NCI-H510A treated with DMSO at 0.1 percent for 48 hours (cell line): ENCODE data around the gene UBE2D2.

Experiments used
- DNase-seq: peaks from one replicate; lab custom pipeline; 2025; lab: John Stamatoyannopoulos, UW

The UBE2D2 gene

GRCh38 chr5:139636207-139636792, 75.2 kb downstream of the UBE2D2 start:
- peak; percentile 44 for DNase-seq

- no peak for DNase-seq
Observed at GRCh38 chr5:139636975-139637408, 75.9 kb downstream of the UBE2D2 start.

- DNase-seq, result peak; percentile 48
Observed at GRCh38 chr5:139637438-139638089, 76.4 kb downstream of the UBE2D2 start.

- DNase-seq, result peak; percentile 65
Observed at GRCh38 chr5:139638090-139638735, 77.1 kb downstream of the UBE2D2 start.

GRCh38 chr5:139638736-139639618, 77.8 kb downstream of the UBE2D2 start:
- no peak for DNase-seq

- DNase-seq, result no peak
Observed at GRCh38 chr5:139639619-139640380, 78.7 kb downstream of the UBE2D2 start.

- no peak for DNase-seq
Observed at GRCh38 chr5:139640421-139641115, 79.4 kb downstream of the UBE2D2 start.

GRCh38 chr5:139641116-139642080, 80.3 kb downstream of the UBE2D2 start:
- DNase-seq, result no peak

GRCh38 chr5:139642213-139642612, 81.1 kb downstream of the UBE2D2 start:
- no peak for DNase-seq

GRCh38 chr5:139642891-139643871, 82.0 kb downstream of the UBE2D2 start:
- no peak for DNase-seq

- DNase-seq, result no peak
Observed at GRCh38 chr5:139644001-139644456, 82.9 kb downstream of the UBE2D2 start.

- no peak for DNase-seq
Observed at GRCh38 chr5:139644646-139645429, 83.7 kb downstream of the UBE2D2 start.

GRCh38 chr5:139645430-139645871, 84.3 kb downstream of the UBE2D2 start:
- no peak for DNase-seq

- DNase-seq, result no peak
Observed at GRCh38 chr5:139646111-139646510, 85.0 kb downstream of the UBE2D2 start.

GRCh38 chr5:139646912-139647505, 85.9 kb downstream of the UBE2D2 start:
- no peak for DNase-seq

GRCh38 chr5:139647506-139648204, 86.5 kb downstream of the UBE2D2 start:
- DNase-seq, result no peak
